HCT116 (cell line): ENCODE data around the gene ITPK1. TPM values are rescaled to one million over a fixed set of nuclear protein-coding genes. Genes with fewer than 3 reads are reported as not detected.

Experiments
- ATAC-seq: fragments of 200-7000 bp; cut with Tn5 transposase; 2 replicates; pipeline ENCODE4 v1.9.1; 2020; ENCODE audit warnings: mild to moderate bottlenecking, moderate library complexity
- BruUV-seq: library from RNA; stranded (reverse); fragments of 400-500 nt; replicated peaks from 2 replicates; lab custom pipeline; 2021; lab: Mats Ljungman, UMichigan
- CTCF ChIA-PET: fragments of 300-600 bp; sonication (Branson Sonifier 250); formaldehyde crosslinking; loops from one replicate; lab custom pipeline; 2021; ENCODE audit warnings: antibody characterized with exemption; lab: Charles Lee
- POLR2A ChIA-PET: fragments of 300-600, 350-600 bp; sonication (Branson Sonifier 250); formaldehyde crosslinking; loops from one replicate; lab custom pipeline; 2021; ENCODE audit warnings: antibody characterized with exemption; lab: Charles Lee
- RAD21 ChIA-PET, 2 experiments: fragments of 300-600 bp; sonication (Branson Sonifier 250); formaldehyde crosslinking; loops; one replicate each; lab custom pipeline; 2023; ENCODE audit warnings: low total read pairs in 2 of 2; ENCODE audit not compliant: uncharacterized antibody in 2 of 2, unreplicated experiment in 2 of 2, low non-redundant PET in 1 of 2; lab: Charles Lee
- DNase-seq: peaks from one replicate; pipeline ENCODE4 v3.0.0-alpha.2; 2010; ENCODE audit warnings: low read depth, low spot score
- H2AFZ ChIP-seq: fragments of 200-600 bp; shearing (Covaris generic), sonication (generic); 2 replicates; pipeline ENCODE4 v1.6.1; 2017; ENCODE audit warnings: low read depth, mixed run types, mixed read lengths, antibody characterized with exemption, low read length; ENCODE audit not compliant: poor library complexity, severe bottlenecking
- H3K27ac ChIP-seq: 2 replicates; pipeline ENCODE4 v1.5.1; 2012; ENCODE audit warnings: low read depth, low read length
- H3K27me3 ChIP-seq: fragments of 200-600 bp; sonication (generic); 2 replicates; pipeline ENCODE4 v1.6.1; 2016; ENCODE audit warnings: mixed run types, low read length, mixed read lengths; ENCODE audit not compliant: insufficient read depth
- H3K36me3 ChIP-seq, 2 experiments: fragments of 200-500 bp in 1 of 2; fragments of 200-600 bp in 1 of 2; sonication (Bioruptor generic) in 1 of 2; sonication (generic) in 1 of 2; 2 replicates each; pipeline versions ENCODE4 v1.5.1 to v1.6.1; 2014 to 2016; ENCODE audit warnings: low read length in 2 of 2, inconsistent platforms in 1 of 2, mixed read lengths in 1 of 2, mixed run types in 1 of 2; ENCODE audit not compliant: insufficient read depth in 2 of 2, control insufficient read depth in 1 of 2
- H3K4me1 ChIP-seq, 2 experiments: fragments of 200-600 bp in 1 of 2; sonication (generic) in 1 of 2; 2 replicates each; pipeline versions ENCODE4 v1.5.1 to v1.6.1; 2012 to 2017; ENCODE audit warnings: low read length in 2 of 2, inconsistent platforms in 1 of 2, mild to moderate bottlenecking in 1 of 2, mixed read lengths in 1 of 2, mixed run types in 1 of 2, moderate library complexity in 1 of 2; ENCODE audit not compliant: insufficient read depth in 2 of 2, control insufficient read depth in 1 of 2
- H3K4me2 ChIP-seq: fragments of 200-600 bp; sonication (generic); 2 replicates; pipeline ENCODE4 v1.6.1; 2017; ENCODE audit warnings: mixed run types, low read length, mixed read lengths
- H3K4me3 ChIP-seq, 2 experiments: fragments of 200-600 bp in 1 of 2; sonication (generic) in 1 of 2; replicated peaks in 1 of 2; 2 replicates each; pipeline ENCODE4 v1.5.1; 2011 to 2016; ENCODE audit warnings: low read length in 2 of 2, control low read depth in 1 of 2, low read depth in 1 of 2, mild to moderate bottlenecking in 1 of 2, mixed read lengths in 1 of 2, mixed run types in 1 of 2
- H3K79me2 ChIP-seq: fragments of 200-600 bp; sonication (generic); 2 replicates; pipeline ENCODE4 v1.6.1; 2017; ENCODE audit warnings: mild to moderate bottlenecking, mixed run types, low read length, moderate library complexity, mixed read lengths; ENCODE audit not compliant: insufficient read depth
- H3K9ac ChIP-seq: fragments of 200-600 bp; sonication (generic); 2 replicates; pipeline ENCODE4 v1.6.1; 2016; ENCODE audit warnings: low read length, mixed read lengths
- H3K9me2 ChIP-seq: fragments of 200-600 bp; sonication (generic), shearing (Covaris generic); 2 replicates; pipeline ENCODE4 v1.6.1; 2017; ENCODE audit warnings: mixed run types, mild to moderate bottlenecking, moderate library complexity; ENCODE audit not compliant: insufficient read depth
- H3K9me3 ChIP-seq, 2 experiments: fragments of 200-500 bp in 1 of 2; fragments of 200-600 bp in 1 of 2; sonication (Bioruptor generic) in 1 of 2; sonication (generic) in 1 of 2; 2 replicates each; pipeline ENCODE4 v1.6.1; 2014 to 2017; ENCODE audit warnings: low read length in 2 of 2, mixed read lengths in 2 of 2, inconsistent platforms in 1 of 2, low read depth in 1 of 2, mild to moderate bottlenecking in 1 of 2, mixed run types in 1 of 2, moderate library complexity in 1 of 2; ENCODE audit not compliant: control insufficient read depth in 1 of 2, insufficient read depth in 1 of 2
- H4K20me1 ChIP-seq: fragments of 200-600 bp; sonication (generic), shearing (Covaris generic); 2 replicates; pipeline ENCODE4 v1.6.1; 2017; ENCODE audit warnings: mixed run types, mild to moderate bottlenecking, moderate library complexity; ENCODE audit not compliant: insufficient read depth
- EGR1 ChIP-seq: IDR thresholded peaks from 2 replicates; pipeline ENCODE4 v1.6.1; 2012; ENCODE audit warnings: low read depth
- ELF1 ChIP-seq: IDR thresholded peaks from 2 replicates; pipeline ENCODE4 v1.6.1; 2012; ENCODE audit warnings: low read depth, borderline replicate concordance
- EZH2 ChIP-seq: fragments of 200-600 bp; sonication (generic); IDR thresholded peaks from 2 replicates; pipeline ENCODE4 v1.6.1; 2017; ENCODE audit warnings: antibody characterized with exemption, mixed run types
- EZH2phosphoT487 ChIP-seq: fragments of 200-600 bp; IDR thresholded peaks from 2 replicates; pipeline ENCODE4 v1.6.1; 2018; ENCODE audit warnings: antibody characterized with exemption, borderline replicate concordance
- JUND ChIP-seq: IDR thresholded peaks from 2 replicates; pipeline ENCODE4 v1.6.1; 2012
- POLR2A ChIP-seq: IDR thresholded peaks from 2 replicates; pipeline ENCODE4 v1.7.0; 2011; ENCODE audit warnings: borderline replicate concordance; ENCODE audit not compliant: insufficient read depth, insufficient read length; ENCODE audit errors: extremely low read depth
- POLR2AphosphoS5 ChIP-seq: IDR thresholded peaks from 2 replicates; pipeline ENCODE4 v1.6.1; 2011; ENCODE audit warnings: mild to moderate bottlenecking, low read depth, low read length, moderate library complexity
- RAD21 ChIP-seq: IDR thresholded peaks from 2 replicates; pipeline ENCODE4 v1.6.1; 2012; ENCODE audit warnings: low read depth, mild to moderate bottlenecking
- SIN3A ChIP-seq: IDR thresholded peaks from 2 replicates; pipeline ENCODE4 v1.6.1; 2012; ENCODE audit warnings: low read depth
- SRF ChIP-seq: IDR thresholded peaks from 2 replicates; pipeline ENCODE4 v1.6.1; 2012; ENCODE audit warnings: low read depth
- ZFX ChIP-seq: fragments of 450-650 bp; IDR thresholded peaks from 2 replicates; pipeline ENCODE4 v1.6.1; 2017
- ZNF274 ChIP-seq: fragments of 200-500 bp; sonication (Bioruptor generic); IDR thresholded peaks from 2 replicates; pipeline ENCODE4 v1.6.1; 2014; ENCODE audit warnings: mild to moderate bottlenecking, low read depth, low read length, inconsistent platforms
- intact Hi-C: fragments of 100-400 bp; cut with micrococcal nuclease; formaldehyde crosslinking; loops from 2 replicates; pipeline ENCODE4 v1.10.0; 2022
- total RNA-seq: library from RNA; stranded (reverse); gene quantifications from one replicate; pipeline ENCODE4 v1.2.1, GENCODE V29; 2021; ENCODE audit not compliant: unreplicated experiment
- TF ChIP-seq, protein P1 (sequence below): IDR thresholded peaks from 2 replicates; pipeline ENCODE4 v1.6.1; 2012
- TF ChIP-seq, protein P2 (sequence below), 3 experiments: fragments of 200-600 bp in 1 of 3; sonication (generic) in 1 of 3; IDR thresholded peaks in 2 of 3; conservative IDR thresholded peaks in 1 of 3; 2 replicates each; pipeline ENCODE4 v1.5.1; 2012 to 2017; ENCODE audit warnings: low read depth in 2 of 3, low read length in 2 of 3, antibody characterized with exemption in 1 of 3, borderline replicate concordance in 1 of 3, control low read depth in 1 of 3, mild to moderate bottlenecking in 1 of 3, mixed read lengths in 1 of 3, mixed run types in 1 of 3, moderate library complexity in 1 of 3; ENCODE audit not compliant: insufficient read depth in 1 of 3
- TF ChIP-seq, protein P3 (sequence below): IDR thresholded peaks from 2 replicates; pipeline ENCODE4 v1.6.1; 2012

ITPK1 gene
- total RNA-seq, 1 experiment from 2014 or later, result 70.2 TPM

DNA sequence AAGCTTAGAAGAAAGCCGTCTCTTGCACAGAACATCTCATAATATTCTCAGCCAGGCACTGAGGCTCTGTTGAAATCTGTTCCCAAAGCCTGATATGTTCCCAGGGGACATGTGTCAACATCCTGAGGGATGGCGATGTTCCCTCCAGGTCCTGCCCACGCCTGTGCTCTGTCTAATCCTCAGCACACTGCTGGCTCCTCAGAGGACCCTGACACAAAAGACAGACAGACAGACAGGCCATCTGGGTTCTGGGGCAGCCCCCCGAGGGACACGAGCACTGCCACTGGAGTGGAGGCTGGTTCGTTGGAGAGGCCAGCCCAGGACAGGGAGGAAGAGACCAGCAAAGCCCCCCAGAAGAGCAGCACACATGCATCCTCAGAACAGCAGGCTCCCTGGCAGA lies 165.0 kb downstream of the ITPK1 start:
- Histone ChIP-seq H3K9me3 (no peaks in the 10 kb centered on the region), H3K79me2 (no peaks in the 10 kb centered on the region), H2AFZ (no peak overlapping the region), H3K27me3 (no peaks in the 10 kb centered on the region), H3K9ac (no peak overlapping the region), H3K27ac (no peak overlapping the region), H3K9me2 (no peaks in the 10 kb centered on the region), H3K4me3 (no peak overlapping the region), H3K4me2 (no peak overlapping the region), H4K20me1 (no peaks in the 10 kb centered on the region), H3K36me3 (no peaks in the 10 kb centered on the region), H3K4me1 (peaks cover 11 to 16% of the 10 kb centered on the region in 2 experiments)
- no TSS peak for BruUV-seq
- ChIA-PET POLR2A (no interaction called here), CTCF (no interaction called here), RAD21 (no interaction called here)
- DNase-seq, result no peak
- intact Hi-C loops, result loop anchor here (10.0 kb wide), 1 partner anchor 954 kb away; no protein-coding TSS in a partner anchor
- TF ChIP-seq SRF, result no peak
- TF ChIP-seq JUND, result no peak
- TF ChIP-seq, protein P1, sequence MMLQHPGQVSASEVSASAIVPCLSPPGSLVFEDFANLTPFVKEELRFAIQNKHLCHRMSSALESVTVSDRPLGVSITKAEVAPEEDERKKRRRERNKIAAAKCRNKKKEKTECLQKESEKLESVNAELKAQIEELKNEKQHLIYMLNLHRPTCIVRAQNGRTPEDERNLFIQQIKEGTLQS, result no peak
- no peak for TF ChIP-seq POLR2A
- TF ChIP-seq ZNF274, result no peak
- TF ChIP-seq POLR2AphosphoS5, result no peak
- TF ChIP-seq ZFX, result no peak
- TF ChIP-seq, protein P2, sequence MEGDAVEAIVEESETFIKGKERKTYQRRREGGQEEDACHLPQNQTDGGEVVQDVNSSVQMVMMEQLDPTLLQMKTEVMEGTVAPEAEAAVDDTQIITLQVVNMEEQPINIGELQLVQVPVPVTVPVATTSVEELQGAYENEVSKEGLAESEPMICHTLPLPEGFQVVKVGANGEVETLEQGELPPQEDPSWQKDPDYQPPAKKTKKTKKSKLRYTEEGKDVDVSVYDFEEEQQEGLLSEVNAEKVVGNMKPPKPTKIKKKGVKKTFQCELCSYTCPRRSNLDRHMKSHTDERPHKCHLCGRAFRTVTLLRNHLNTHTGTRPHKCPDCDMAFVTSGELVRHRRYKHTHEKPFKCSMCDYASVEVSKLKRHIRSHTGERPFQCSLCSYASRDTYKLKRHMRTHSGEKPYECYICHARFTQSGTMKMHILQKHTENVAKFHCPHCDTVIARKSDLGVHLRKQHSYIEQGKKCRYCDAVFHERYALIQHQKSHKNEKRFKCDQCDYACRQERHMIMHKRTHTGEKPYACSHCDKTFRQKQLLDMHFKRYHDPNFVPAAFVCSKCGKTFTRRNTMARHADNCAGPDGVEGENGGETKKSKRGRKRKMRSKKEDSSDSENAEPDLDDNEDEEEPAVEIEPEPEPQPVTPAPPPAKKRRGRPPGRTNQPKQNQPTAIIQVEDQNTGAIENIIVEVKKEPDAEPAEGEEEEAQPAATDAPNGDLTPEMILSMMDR (IDR thresholded peaks at IDR 0.05 in 2 of 3, conservative IDR thresholded peaks at IDR 0.05 in 1 of 3; ENCODE audit: borderline replicate concordance in 1 of 3, insufficient read depth in 1 of 3, low read depth in 2 of 3, low read length in 2 of 3), result no peak
- no peak for TF ChIP-seq EZH2phosphoT487
- no peak for TF ChIP-seq RAD21
- TF ChIP-seq SIN3A, result no peak
- TF ChIP-seq EGR1, result no peak
- no peak for TF ChIP-seq EZH2
- TF ChIP-seq, protein P3, sequence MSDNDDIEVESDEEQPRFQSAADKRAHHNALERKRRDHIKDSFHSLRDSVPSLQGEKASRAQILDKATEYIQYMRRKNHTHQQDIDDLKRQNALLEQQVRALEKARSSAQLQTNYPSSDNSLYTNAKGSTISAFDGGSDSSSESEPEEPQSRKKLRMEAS, result no peak
- no peak for TF ChIP-seq ELF1
- no peak for ATAC-seq
